ENCODE results near the gene HTR4.

The HTR4 gene

GRCh38 chr5:148653836-148654781 lies at the start of gene HTR4:
TSS of gene HTR4 (minus strand) at chr5:148654527. CDS start at chr5:148637014, 17,513 bp downstream.
- no peak for TF ChIP-seq EZH2phosphoT487 (IDR thresholded peaks at IDR 0.05; ENCODE audit: low read length)
- TF ChIP-seq EZH2 (optimal IDR thresholded peaks at IDR 0.05; ENCODE audit: low read depth, low read length), result no peak
- TF ChIP-seq, protein P1, sequence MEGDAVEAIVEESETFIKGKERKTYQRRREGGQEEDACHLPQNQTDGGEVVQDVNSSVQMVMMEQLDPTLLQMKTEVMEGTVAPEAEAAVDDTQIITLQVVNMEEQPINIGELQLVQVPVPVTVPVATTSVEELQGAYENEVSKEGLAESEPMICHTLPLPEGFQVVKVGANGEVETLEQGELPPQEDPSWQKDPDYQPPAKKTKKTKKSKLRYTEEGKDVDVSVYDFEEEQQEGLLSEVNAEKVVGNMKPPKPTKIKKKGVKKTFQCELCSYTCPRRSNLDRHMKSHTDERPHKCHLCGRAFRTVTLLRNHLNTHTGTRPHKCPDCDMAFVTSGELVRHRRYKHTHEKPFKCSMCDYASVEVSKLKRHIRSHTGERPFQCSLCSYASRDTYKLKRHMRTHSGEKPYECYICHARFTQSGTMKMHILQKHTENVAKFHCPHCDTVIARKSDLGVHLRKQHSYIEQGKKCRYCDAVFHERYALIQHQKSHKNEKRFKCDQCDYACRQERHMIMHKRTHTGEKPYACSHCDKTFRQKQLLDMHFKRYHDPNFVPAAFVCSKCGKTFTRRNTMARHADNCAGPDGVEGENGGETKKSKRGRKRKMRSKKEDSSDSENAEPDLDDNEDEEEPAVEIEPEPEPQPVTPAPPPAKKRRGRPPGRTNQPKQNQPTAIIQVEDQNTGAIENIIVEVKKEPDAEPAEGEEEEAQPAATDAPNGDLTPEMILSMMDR (IDR thresholded peaks at IDR 0.05; ENCODE audit: low read length), result no peak
- Histone ChIP-seq H3K9me3 (replicated peaks; ENCODE audit: insufficient read depth, low read length) (no peaks in the 10 kb centered on the region), H2AFZ (ENCODE audit: low read length) (no peak within 1 kb of the TSS), H3K9ac (ENCODE audit: low read length) (no peak within 1 kb of the TSS), H3K27me3 (replicated peaks; ENCODE audit: insufficient read depth, low read length) (no peaks in the 10 kb centered on the region), H3K4me3 (ENCODE audit: low read length) (no peak within 1 kb of the TSS), H3K79me2 (ENCODE audit: low read length) (no peaks in the 10 kb centered on the region), H3K36me3 (replicated peaks; ENCODE audit: insufficient read depth, low read length) (no peaks in the 10 kb centered on the region), H3F3A (ENCODE audit: insufficient read depth, low read length) (no peaks in the 10 kb centered on the region), H4K20me1 (ENCODE audit: insufficient read depth, low read length) (no peaks in the 10 kb centered on the region), H3K4me2 (ENCODE audit: low read depth, low read length) (no peak within 1 kb of the TSS), H3K4me1 (ENCODE audit: low read length) (no peaks in the 10 kb centered on the region), H3K27ac (ENCODE audit: low read length) (no peak within 1 kb of the TSS), H3K9me2 (replicated peaks; ENCODE audit: insufficient read depth, low read length) (no peaks in the 10 kb centered on the region)
- no peak for DNase-seq

GRCh38 chr5:148702019-148702596 lies 47.8 kb upstream of the HTR4 start:
- no peak overlapping the region for H3K4me2 ChIP-seq (ENCODE audit: low read depth, low read length)
- no peaks in the 10 kb centered on the region for H3K36me3 ChIP-seq (replicated peaks; ENCODE audit: insufficient read depth, low read length)
- no peaks in the 10 kb centered on the region for H3K4me1 ChIP-seq (ENCODE audit: low read length)
- no peak overlapping the region for H3K4me3 ChIP-seq (ENCODE audit: low read length)
- H3K79me2 ChIP-seq (ENCODE audit: low read length), result no peaks in the 10 kb centered on the region
- H3K27me3 ChIP-seq (replicated peaks; ENCODE audit: insufficient read depth, low read length), result no peaks in the 10 kb centered on the region
- H3K9me3 ChIP-seq (replicated peaks; ENCODE audit: insufficient read depth, low read length), result no peaks in the 10 kb centered on the region
- H3K27ac ChIP-seq (ENCODE audit: low read length), result no peak overlapping the region
- no peaks in the 10 kb centered on the region for H3K9me2 ChIP-seq (replicated peaks; ENCODE audit: insufficient read depth, low read length)
- H4K20me1 ChIP-seq (ENCODE audit: insufficient read depth, low read length), result no peaks in the 10 kb centered on the region
- H3F3A ChIP-seq (ENCODE audit: insufficient read depth, low read length), result no peaks in the 10 kb centered on the region
- H3K9ac ChIP-seq (ENCODE audit: low read length), result no peak overlapping the region
- no peak for DNase-seq
- no peak overlapping the region for H2AFZ ChIP-seq (ENCODE audit: low read length)
- TF ChIP-seq EZH2 (optimal IDR thresholded peaks at IDR 0.05; ENCODE audit: low read depth, low read length) (no peak), EZH2phosphoT487 (IDR thresholded peaks at IDR 0.05; ENCODE audit: low read length) (no peak)
- TF ChIP-seq, protein P1 (IDR thresholded peaks at IDR 0.05; ENCODE audit: low read length), result no peak

DNA sequence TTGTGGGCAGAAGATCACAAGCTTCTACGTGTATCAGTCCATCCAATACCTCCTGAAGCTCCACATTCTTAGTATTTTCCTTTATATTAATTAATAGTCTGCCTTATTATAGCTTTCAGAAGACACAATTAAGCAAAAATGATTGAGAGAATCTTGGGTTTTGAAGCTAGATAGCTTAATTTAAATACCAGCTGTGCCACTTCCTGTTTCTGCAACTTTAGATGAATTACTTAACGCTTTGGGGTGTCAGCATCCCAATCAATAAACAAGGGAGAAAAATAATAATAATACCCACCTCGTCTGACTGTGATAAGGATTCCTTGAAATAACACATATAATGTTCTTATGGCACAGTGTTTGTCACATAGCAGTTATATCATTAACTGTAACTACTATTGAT lies 44.7 kb upstream of the HTR4 start:
- no peaks in the 10 kb centered on the region for H3K9me3 ChIP-seq (replicated peaks; ENCODE audit: insufficient read depth, low read length)
- no peaks in the 10 kb centered on the region for H4K20me1 ChIP-seq (ENCODE audit: insufficient read depth, low read length)
- no peaks in the 10 kb centered on the region for H3K36me3 ChIP-seq (replicated peaks; ENCODE audit: insufficient read depth, low read length)
- no peaks in the 10 kb centered on the region for H3K27me3 ChIP-seq (replicated peaks; ENCODE audit: insufficient read depth, low read length)
- no peak for TF ChIP-seq EZH2phosphoT487 (IDR thresholded peaks at IDR 0.05; ENCODE audit: low read length)
- no peak for TF ChIP-seq EZH2 (optimal IDR thresholded peaks at IDR 0.05; ENCODE audit: low read depth, low read length)
- TF ChIP-seq, protein P1 (IDR thresholded peaks at IDR 0.05; ENCODE audit: low read length), result no peak
- H3K79me2 ChIP-seq (ENCODE audit: low read length), result no peaks in the 10 kb centered on the region
- no peaks in the 10 kb centered on the region for H3F3A ChIP-seq (ENCODE audit: insufficient read depth, low read length)
- no peak overlapping the region for H3K9ac ChIP-seq (ENCODE audit: low read length)
- H3K4me1 ChIP-seq (ENCODE audit: low read length), result no peaks in the 10 kb centered on the region
- no peaks in the 10 kb centered on the region for H3K9me2 ChIP-seq (replicated peaks; ENCODE audit: insufficient read depth, low read length)
- no peak overlapping the region for H3K4me3 ChIP-seq (ENCODE audit: low read length)
- no peak overlapping the region for H2AFZ ChIP-seq (ENCODE audit: low read length)
- no peak overlapping the region for H3K4me2 ChIP-seq (ENCODE audit: low read depth, low read length)
- H3K27ac ChIP-seq (ENCODE audit: low read length), result no peak overlapping the region
- no peak for DNase-seq
